Left ventricle myocardium inferior (tissue), 1 donor: ENCODE measurements around the gene RBBP8NL. TPM values are rescaled to one million over a fixed set of nuclear protein-coding genes. Genes with fewer than 3 reads are reported as not detected.

Experiments used
- DNase-seq: peaks from one replicate; pipeline ENCODE4 v3.0.0-alpha.2; 2020
- H3K27ac ChIP-seq: fragments of 200-600 bp; replicated peaks from 2 replicates; pipeline ENCODE4 v1.8.0; 2021
- H3K27me3 ChIP-seq: fragments of 200-600 bp; 2 replicates; pipeline ENCODE4 v1.8.0; 2021; ENCODE audit warnings: low read depth
- H3K36me3 ChIP-seq: fragments of 200-600 bp; 2 replicates; pipeline ENCODE4 v1.8.0; 2021
- H3K4me1 ChIP-seq: fragments of 200-600 bp; 2 replicates; pipeline ENCODE4 v1.8.0; 2021
- H3K4me3 ChIP-seq: fragments of 200-600 bp; 2 replicates; pipeline ENCODE4 v1.8.0; 2021; ENCODE audit warnings: mild to moderate bottlenecking, moderate library complexity
- H3K9me3 ChIP-seq: fragments of 200-600 bp; replicated peaks from 2 replicates; pipeline ENCODE4 v1.8.0; 2021
- CTCF ChIP-seq: fragments of 200-600 bp; IDR thresholded peaks from 2 replicates; pipeline ENCODE4 v1.8.0; 2021; ENCODE audit warnings: antibody characterized with exemption, mild to moderate bottlenecking, borderline replicate concordance
- intact Hi-C: fragments of 100-400 bp; cut with micrococcal nuclease; formaldehyde crosslinking; loops from one replicate; pipeline ENCODE4 v1.11.0; 2022
- total RNA-seq: library from RNA; stranded (reverse); fragmentation: NEBNext Ultra II Directional; extraction: Animal tissue kit (Norgen Biotek cat#: 25700); gene quantifications from one replicate; pipeline ENCODE4 v1.2.1, GENCODE V29; 2021
- donor health status: DM: no; HTN: yes; CAD: no; lungs with severe emphysema.

RBBP8NL gene
- total RNA-seq, 1 donor from 2014 or later, result not detected

GRCh38 chr20:62382306-62383198 is 44.8 kb downstream of the RBBP8NL start:
- intact Hi-C loops, result loop anchor here (5.0 kb wide), 1 partner anchor 80 kb away; the partner anchor contains the start of gene ADRM1
- H3K4me3 ChIP-seq, result no peak overlapping the region
- peak overlapping the region; percentile 61 for H3K27ac ChIP-seq
- no peaks in the 10 kb centered on the region for H3K9me3 ChIP-seq
- H3K27me3 ChIP-seq, result no peaks in the 10 kb centered on the region
- H3K36me3 ChIP-seq, result no peaks in the 10 kb centered on the region
- peaks cover 64% of the 10 kb centered on the region for H3K4me1 ChIP-seq
- peak; percentile 72 for DNase-seq
- peak; percentile 97 for TF ChIP-seq CTCF

- Histone ChIP-seq H3K4me1 (peaks cover 65% of the 10 kb centered on the region), H3K36me3 (no peaks in the 10 kb centered on the region), H3K27me3 (no peaks in the 10 kb centered on the region), H3K4me3 (no peak overlapping the region), H3K27ac (peak overlapping the region; percentile 91), H3K9me3 (no peaks in the 10 kb centered on the region)
- intact Hi-C loops, result loop anchor here (5.0 kb wide), 1 partner anchor 80 kb away; the partner anchor contains the start of gene ADRM1
- TF ChIP-seq CTCF, result no peak
- DNase-seq, result no peak
Measured at GRCh38 chr20:62381842-62382241, 45.5 kb downstream of the RBBP8NL start.

- no peaks in the 10 kb centered on the region for H3K9me3 ChIP-seq
- no peak for DNase-seq
- intact Hi-C loops, result loop anchor here (5.0 kb wide), 1 partner anchor 79 kb away; the partner anchor contains the start of gene ADRM1
- no peaks in the 10 kb centered on the region for H3K36me3 ChIP-seq
- H3K4me1 ChIP-seq, result peaks cover 66% of the 10 kb centered on the region
- H3K27ac ChIP-seq, result peak overlapping the region; percentile 91
- H3K4me3 ChIP-seq, result peak overlapping the region; percentile 36
- TF ChIP-seq CTCF, result no peak
- no peaks in the 10 kb centered on the region for H3K27me3 ChIP-seq
Measured at GRCh38 chr20:62381202-62381797, 46.0 kb downstream of the RBBP8NL start.

DNA sequence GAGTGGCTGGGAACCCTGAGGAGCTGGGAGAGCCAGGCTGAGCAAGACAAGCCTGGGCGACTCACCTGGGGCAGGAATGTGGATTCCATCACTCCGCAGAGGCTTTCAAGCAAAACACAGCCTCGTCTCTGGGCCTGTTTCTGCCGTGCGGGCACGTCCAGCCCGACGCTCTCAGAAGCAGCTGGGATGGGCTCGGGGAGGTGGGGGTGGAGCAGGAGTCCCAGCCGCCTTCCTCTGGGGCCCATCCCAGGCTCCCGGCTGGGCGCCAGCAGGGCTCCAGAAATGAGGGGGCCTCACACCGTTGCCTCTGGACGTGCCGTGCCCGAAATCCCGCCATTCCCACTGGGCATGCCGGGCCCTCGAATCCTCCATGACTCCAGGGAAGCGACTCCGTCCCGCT is 49.1 kb downstream of the RBBP8NL start:
- Histone ChIP-seq H3K27me3 (no peaks in the 10 kb centered on the region), H3K36me3 (no peaks in the 10 kb centered on the region), H3K4me3 (no peak overlapping the region), H3K27ac (peak overlapping the region; percentile 86), H3K4me1 (peaks cover 72% of the 10 kb centered on the region), H3K9me3 (no peaks in the 10 kb centered on the region)
- no peak for TF ChIP-seq CTCF
- DNase-seq, result no peak
- intact Hi-C loops, result no loop called here

DNA sequence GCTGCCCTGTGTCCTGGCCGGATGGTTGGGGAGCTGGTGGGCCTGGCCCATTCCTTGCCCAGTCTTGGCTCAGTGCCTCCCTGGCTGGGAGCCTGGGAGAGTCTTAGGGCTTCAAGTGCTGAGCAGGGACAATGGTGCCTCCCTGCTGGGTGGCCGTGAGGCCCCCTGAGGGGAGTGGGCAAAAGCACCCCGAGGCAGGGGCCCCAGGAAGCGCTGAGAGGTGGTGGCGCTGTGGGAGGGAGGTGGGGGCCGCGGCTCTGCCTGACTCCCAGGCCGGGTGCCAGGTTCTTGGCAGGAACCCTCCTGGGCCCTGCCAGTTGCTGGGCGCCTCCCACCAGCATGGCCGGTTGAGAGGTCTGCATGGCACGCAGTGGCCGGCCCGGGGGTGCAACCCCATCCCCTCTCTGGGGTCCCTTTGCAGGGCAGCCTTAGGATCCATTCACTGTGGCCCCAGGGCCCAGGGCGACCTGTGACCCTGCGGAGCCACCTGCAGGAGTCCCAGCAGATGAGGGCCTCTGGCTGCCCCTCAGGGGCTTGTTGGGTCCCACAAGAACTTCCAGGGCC is 49.6 kb downstream of the RBBP8NL start:
- H3K4me1 ChIP-seq, result peaks cover 72% of the 10 kb centered on the region
- H3K4me3 ChIP-seq, result no peak overlapping the region
- intact Hi-C loops, result no loop called here
- H3K9me3 ChIP-seq, result no peaks in the 10 kb centered on the region
- no peak for TF ChIP-seq CTCF
- H3K36me3 ChIP-seq, result no peaks in the 10 kb centered on the region
- H3K27me3 ChIP-seq, result no peaks in the 10 kb centered on the region
- peak overlapping the region; percentile 86 for H3K27ac ChIP-seq
- DNase-seq, result peak; percentile 59
